Measurements from ENCODE around the gene ELK4.

ELK4 gene

DNA sequence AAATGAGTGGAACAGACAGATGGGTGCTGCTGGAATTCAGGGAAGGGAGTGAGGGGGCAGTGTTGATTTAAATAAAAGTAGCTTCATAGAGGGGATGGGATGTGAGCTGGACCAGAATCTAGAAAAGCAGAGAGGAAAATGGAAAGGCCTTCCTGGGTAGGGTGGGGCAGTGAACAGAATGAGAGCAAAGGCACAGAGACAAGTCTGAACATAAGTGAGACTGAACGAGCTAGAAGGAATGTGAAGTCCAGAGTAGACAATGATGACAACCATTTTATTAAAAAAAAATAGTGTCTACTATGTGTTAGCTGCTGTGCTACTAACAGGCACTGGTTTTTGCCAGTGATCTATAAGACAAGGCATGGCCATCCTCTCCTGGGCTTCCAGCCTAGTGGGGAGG, 36.0 kb downstream of the ELK4 start:
- no peak for DNase-seq (ENCODE audit: low read depth in 2 of 2)

DNA sequence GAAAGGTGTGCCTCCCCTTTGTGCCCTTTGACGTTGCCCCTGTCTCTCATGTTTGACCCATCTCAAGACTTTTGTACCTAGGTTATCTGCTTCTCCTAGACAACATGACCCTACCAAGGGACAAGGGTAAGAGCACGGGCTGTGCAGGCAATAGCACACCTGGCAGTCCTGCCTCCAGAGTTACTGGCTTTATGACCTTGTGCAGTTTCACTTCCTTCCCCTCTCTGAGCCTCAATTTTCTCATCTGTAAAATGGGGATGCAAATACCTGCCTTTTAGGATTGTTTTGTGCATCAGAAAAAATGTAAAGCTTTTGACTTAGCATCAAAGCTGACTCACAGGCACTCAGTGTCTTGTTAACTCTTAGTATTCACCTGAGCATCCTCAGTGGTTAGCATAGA, 36.4 kb downstream of the ELK4 start:
- no peak for DNase-seq (ENCODE audit: low read depth in 2 of 2)

DNA sequence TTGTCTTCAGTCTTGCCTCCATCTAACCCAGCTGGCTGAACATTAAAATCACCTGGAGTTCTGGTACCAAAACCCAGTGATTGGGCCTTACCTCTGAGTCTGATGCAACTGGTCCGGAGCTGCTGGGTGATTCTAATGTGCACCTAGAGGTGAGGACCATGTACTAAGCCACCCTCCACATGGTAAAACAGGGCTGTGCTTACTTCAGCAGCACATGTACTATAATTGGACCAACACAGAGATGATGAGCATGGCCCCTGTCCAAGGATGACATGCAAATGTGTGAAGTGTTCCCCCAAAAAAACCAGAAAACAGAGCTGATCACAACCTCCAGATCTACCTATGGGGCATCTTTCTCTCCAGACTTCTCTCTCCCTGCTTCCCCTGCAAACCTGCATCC, 37.0 kb downstream of the ELK4 start:
- no peak for DNase-seq (ENCODE audit: low read depth in 2 of 2)

DNA sequence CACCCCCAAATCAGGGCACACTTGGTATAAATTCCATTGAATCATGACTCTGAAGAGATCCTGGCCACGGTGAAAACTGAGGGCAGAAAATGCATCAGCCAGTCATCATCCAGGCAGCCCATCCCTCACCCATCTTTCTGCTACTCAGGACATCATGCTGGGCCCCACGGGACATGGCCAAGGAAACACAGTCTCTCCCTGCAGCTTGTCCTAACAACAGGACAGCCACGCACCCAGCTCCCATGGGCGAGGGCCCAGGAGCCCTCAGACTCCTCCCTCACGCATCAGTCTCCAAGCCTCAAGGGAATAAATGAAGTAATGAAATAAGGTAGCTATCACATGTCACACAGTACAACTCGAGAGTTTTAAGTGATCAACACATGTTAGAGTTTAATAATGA, 37.8 kb downstream of the ELK4 start:
- no peak for DNase-seq (ENCODE audit: low read depth in 2 of 2)

DNA sequence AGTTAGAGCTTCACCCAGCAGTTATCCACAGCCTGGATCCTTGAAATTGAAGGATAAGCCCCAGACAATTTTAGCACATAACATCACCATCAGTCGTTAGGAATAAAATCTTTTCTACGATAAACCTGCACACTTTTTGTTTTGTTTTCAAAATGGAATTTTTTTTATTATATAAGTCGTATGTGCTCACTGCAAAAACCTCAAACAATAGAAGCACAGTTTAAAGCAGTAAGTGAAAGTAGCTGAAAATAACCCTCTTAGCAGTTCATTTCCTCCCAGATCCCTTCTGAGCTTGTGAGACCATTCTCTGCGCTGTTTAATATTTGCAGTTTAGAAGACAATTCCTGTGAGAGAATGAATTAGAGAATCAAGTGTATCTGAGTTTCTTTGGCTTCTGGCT, 38.3 kb downstream of the ELK4 start:
- no peak for DNase-seq (ENCODE audit: low read depth in 2 of 2)

DNA sequence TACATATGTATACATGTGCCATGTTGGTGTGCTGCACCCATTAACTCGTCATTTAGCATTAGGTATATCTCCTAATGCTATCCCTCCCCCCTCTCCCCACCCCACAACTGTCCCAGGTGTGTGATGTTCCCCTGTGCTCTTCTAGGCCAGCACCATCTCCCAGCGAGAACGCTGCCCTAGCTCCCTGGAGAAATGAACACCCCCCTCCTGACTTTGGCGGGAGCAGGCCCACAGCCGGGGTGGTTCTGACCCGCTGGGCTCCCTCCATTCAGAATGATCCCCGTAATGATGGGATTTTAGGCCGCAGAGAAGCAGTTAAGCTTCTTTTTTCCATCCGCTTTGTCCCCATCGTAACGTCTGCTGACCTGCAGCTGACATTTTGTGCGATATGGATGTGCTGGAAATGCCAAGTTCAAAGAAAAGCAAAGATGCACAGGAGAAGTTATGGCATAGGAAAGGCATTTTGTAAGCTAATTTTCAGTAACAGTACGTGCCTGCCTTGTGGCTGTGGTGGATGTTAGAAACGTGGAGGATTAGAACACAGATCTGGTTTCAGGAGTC, 39.3 kb downstream of the ELK4 start:
- DNase-seq (ENCODE audit: low read depth in 2 of 2), result no peak

DNA sequence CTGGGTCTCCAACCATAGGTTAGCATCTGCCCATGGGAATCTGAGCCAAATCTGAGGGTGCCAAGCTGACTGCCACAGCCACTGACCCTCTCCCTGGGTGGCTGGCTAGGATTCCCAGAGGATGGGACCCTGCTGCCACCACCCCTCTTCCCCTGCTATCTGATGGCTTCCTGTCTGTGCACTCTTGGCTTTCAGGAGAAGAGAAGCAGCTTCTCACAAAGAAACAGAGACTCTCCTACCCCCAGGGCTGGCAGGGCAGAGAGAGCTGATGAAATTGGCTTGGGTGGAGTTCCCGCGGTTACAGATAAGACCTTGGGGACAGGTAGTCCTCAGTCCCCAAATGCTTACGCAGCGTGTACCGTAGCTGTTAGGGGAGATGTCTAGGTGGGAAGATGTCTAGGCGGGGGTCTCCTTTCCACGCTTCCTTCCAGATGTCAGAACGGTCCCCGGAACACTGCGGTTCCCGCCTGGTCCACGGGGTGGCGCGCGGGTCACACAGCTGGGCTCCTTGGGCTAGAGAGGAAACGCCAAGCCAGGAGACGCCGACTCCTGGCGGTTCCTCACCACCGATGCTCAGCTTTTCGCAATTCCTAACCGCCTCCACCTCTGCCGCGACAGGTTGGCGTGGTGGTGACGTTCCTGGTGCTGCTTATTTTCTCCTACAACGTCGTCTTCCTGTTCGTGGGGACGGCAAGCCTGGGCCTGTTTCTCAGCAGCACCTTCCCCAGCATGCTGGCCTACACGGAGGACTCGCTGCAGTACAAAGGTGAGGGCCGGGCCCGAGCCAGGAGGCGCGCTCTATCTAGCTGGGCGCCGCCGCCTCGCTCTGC, 40.1 kb downstream of the ELK4 start:
- DNase-seq (ENCODE audit: low read depth in 2 of 2), result peak; percentile 40 to 51

DNA sequence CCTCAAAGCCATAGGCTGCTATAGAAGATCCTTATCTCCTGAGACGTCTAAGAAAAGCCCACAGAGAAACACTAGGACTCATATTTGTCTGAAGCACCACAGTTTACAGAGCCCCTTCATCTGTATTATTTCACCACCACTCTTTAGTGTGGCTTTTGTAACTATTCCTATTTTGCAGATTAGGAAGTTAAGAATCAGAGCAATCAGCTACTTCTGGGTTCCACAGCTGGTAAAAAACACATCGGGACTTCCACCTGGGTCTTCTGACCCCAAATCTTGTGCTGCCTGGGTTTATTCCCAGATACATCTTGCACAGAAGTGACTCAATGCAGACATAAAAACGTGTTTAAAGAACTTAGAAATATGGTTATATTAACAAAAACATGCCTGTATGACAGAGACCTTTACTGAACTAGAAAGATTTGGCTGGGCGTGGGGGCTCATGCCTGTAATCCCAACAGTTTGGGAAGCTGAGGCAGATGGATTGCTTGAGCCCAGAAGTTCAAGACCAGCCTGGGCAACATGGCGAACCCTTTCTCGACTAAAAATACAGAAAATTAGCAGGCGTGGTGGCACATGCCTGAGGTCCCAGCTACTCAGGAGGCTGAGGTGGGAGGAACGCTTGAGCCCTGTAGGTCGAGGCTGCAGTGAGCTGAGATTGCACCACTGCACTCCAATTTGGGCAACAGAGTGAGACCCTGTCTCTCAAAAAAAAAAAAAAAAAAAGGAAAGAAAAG, 40.9 kb downstream of the ELK4 start:
- DNase-seq (ENCODE audit: low read depth in 2 of 2), result no peak

DNA sequence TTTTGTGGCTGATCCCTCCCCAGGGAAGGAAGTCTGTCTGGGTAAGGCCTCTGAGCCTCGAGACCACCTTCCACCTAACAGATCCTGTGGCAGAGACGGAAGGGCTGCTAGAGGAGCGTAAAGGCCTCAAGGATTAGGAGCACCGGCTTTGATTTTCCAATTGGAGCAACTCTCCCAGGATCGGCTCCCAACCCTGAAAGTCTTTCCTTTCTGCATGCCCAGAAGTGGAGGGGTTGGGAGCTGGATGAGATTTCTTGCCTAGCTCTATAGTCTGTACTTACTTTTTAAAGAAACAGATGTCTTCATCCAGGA, 41.4 kb downstream of the ELK4 start:
- no peak for DNase-seq (ENCODE audit: low read depth in 2 of 2)

DNA sequence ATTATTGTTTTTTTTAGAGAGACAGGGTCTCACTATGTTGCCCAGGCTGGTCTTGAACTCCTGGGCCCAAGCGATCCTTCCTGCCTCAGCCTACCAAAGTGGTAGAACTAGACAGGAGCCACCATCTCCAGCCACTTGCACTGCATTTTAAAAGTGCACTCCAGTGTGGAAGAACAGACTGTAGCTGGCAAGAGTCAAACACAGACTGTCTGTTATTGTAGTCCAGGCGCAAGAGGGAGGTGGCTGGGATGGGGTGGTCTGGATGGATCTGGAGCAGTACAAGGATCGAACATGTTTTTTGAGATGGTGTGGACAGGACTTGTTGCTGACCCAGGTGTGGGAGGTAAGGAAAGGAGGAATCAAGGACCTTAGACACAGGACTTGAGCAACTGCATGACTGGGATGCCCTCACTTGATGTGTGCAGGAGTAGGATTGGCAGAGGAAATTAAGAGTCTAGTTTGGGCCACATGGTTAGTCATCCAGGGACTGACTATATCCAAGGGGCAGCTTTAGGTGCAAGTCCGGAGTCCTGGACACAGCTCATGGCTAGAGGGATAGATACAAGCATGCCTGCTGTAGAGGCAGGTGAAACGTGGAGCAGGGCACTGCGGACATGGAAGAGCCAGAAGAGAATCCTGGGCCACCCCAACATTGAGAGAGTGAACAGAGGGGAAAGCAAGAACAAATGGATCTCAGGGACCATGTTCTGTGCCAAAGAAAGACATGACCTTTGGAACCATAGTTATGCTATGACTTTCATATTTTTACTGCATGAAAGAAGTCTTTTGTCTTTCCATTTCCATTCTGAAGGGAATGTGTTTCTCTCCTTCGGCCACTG, 42.0 kb downstream of the ELK4 start:
- DNase-seq (ENCODE audit: low read depth in 2 of 2), result no peak

DNA sequence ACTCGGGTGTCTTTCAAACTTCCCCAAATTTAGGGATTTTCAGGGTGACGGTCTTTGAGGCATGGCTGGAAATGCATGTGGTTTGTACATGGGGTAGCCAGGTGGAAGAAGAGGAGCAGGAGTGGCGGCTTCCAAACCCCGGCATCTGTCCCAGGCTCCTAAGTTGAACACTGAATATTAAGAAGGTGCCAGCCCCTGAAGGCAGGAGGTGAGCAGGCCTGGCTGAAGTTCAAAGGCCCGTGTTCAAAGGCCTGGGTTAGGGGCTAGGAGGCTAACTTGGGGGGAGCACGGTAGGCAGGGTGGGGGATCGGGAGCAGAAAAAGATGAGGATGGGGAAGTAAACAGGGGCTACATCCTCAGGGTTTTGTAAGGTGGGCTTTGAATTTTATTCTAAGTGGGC, 42.8 kb downstream of the ELK4 start:
- DNase-seq (ENCODE audit: low read depth in 2 of 2), result no peak

DNA sequence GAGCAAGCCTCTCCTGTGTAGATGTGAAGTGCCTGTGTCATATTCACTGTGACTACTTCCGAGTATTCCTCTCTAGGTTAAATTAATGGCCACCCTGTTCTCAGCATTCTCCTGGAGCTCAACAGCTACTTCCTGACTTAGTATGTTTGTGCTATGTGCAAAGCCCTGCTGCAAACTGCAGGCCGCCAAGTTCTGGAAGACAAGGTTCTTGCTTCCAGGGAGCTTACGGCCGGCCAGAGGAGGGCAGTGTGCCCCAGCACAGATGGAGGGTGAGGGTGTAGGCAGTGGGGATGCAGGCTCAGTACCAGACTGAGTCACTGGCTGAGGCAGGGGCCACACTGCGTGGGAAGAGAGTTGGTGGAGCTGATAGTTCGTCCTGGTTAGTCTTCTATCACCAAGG, 43.2 kb downstream of the ELK4 start:
- DNase-seq (ENCODE audit: low read depth in 2 of 2), result no peak

DNA sequence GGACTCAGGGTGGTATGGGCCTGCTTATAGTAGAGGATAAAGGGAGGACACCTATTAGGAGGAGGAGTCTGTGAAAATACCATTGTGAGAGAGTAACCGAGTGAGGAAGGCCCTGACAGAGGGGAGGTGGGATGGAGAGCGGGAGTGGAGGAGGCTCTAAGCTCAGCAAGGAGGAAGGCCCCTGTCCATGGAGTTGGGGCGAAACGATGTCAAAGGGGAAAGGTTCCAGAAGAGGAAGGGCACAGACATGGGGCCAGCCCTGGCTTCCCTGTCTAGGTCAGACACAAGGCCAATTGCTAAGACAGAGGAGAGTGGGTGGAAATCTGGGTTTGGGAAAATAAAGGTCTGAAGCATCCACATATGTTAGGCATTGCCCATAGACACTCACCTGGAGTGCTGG, 44.2 kb downstream of the ELK4 start:
- DNase-seq (ENCODE audit: low read depth in 2 of 2), result no peak

DNA sequence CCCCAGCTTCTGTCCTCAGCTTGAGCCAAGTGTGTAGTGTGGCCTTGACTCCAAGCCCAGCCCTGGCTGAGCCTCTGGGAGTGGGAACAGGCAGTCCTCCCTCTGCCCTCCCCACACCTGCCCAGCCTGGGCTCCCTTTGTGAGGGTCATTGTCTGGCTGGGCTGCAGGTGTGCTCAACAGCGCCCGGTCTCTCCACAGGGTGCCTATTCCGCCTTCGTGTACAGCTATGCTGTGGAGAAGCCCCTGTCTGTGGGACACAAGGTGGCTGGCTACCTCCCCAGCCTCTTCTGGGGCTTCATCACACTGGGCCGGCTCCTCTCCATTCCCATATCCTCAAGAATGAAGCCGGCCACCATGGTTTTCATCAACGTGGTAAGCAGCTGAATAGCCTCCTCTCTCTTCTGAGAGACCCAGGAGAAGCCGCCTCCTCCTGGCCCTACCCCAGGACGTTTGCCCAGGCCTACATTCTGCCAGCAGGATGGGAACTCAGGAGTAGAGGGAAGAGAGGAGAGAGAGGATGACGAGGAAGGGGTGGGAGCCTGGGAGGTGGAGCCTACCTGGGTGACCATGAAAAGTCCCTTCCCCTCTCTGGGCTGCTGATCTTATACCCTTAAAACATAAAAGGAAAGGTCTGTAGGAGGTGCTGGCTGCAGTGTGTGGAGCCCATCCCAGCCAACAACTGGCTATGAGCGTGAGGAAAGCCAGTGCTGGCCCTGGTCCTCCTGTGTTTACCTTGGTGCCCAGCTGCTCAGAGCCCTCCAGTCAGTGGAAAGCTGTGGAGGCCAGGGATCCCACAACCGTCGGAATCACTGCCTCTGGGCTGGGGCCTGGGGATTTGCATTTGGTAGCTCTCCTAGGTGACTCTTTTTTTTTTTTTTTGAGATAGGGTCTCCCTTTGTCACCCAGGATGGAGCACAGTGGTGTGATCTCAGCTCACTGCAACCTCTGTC, 45.7 kb downstream of the ELK4 start:
- no peak for DNase-seq (ENCODE audit: low read depth in 2 of 2)

DNA sequence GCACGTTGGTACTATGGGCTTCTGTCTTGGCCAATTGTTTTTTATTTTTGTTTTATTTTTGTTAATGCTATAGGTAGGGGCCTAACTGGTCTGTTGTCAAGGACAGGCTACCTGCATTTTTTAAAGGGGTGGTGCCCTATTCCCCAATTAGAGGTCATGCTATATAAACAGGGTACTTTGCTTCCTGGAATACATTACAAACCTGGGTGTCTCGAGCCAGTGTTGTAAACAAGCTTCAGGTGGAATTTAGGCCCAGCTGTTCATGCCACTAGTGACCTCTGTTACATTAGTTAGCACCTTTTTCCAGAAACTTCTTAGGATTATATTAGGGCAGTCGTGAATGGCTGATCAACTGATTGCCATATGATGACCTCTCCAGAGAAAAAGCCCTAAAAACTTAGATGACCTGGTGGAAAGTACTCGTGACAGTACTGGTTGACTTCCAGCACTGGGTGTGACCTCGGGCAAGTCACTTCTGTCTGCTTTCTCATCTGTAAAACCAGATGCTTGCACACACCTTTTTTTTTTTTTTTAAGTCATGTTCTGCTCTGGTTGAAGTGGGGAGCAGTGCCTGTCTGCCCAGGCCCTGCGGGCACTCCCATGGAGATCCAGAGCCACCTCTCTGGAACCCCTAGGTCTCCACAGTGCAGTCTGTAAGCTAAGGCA, 46.5 kb downstream of the ELK4 start:
- no peak for DNase-seq (ENCODE audit: low read depth in 2 of 2)

DNA sequence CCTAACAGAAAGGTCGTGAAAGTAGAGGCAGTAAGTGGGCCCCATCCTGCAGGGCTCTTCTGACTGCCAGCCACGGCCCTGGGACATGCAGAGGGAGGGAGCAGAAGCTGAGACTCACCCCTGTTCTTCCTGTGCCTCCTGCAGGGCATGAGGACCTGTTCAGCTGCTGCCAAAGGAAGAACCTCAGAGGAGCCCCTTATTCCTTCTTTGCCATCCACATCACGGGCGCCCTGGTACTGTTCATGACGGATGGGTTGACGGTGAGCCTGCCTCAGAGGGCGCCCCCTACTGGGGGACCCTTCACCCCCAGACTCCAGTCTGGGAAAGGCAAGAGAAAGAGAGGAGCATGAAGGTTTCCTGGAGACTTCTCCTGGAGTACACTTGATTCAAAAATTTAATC, 47.1 kb downstream of the ELK4 start:
- no peak for DNase-seq (ENCODE audit: low read depth in 2 of 2)

DNA sequence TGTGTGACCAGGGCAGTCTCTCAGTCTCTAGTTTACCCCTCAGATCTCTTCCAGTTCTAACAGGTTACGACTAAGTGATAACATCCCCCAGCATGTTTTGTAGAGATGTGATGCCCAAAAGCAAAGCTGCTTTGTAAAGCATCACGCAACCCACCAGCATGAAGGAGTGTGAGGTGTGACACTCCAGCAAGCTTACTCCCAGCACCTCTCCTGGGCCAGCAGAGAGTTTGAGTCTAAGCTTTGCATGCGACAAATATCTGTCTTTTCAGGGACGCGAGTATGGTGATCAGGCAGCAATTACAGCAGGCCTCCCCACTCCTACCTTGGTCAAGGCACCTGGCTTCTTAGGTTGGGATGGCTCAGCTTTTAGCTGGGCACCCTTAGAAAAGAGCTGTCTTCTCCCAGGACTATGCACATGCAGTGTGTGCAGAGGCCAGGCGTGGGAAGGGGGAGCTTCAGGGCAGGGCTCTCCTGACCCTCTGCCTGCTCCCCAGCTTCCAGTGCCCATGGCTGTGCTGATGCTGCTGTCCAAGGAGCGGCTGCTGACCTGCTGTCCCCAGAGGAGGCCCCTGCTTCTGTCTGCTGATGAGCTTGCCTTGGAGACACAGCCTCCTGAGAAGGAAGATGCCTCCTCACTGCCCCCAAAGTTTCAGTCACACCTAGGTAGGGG, 48.2 kb downstream of the ELK4 start:
- no peak for DNase-seq (ENCODE audit: low read depth in 2 of 2)

DNA sequence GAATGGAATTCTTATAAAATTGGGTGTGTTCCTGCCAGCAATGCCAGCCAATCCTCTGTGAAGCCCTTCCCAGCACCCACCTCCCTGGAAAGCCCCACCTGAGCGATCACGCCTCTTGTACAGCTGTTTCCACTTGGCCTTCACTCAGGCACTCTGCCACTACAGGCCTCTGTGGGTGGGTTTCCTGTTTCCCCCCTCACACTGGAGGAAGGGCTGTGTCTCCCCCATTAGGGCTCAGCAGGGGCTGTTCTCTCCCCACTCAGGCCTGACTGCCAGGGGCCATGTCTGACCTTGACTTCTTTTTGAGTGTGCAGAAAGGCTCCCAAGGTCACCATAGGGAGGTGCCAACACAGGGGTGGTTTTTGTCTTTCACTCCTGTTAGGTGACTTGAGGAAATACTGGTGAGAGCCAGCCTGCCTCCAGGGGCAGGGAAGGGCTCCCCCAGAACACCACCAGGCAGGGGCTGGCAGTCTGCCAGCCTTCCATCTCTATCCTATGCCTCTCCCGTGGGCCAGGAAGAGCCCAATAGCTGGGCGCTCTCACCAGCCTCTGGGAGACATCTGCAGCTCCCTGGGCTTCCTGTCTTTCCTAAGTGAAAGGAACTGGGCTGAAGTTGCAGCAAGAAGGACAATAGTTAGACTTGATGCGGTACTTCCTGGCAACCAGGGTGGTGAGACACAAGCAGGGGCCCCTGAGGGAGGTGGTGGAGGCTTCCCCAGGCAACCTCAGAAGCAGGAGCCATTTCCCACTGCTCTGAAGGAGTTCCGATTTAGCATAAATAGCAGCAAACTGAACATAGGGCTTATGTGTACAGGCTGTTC, 49.1 kb downstream of the ELK4 start:
- DNase-seq (ENCODE audit: low read depth in 2 of 2), result no peak

DNA sequence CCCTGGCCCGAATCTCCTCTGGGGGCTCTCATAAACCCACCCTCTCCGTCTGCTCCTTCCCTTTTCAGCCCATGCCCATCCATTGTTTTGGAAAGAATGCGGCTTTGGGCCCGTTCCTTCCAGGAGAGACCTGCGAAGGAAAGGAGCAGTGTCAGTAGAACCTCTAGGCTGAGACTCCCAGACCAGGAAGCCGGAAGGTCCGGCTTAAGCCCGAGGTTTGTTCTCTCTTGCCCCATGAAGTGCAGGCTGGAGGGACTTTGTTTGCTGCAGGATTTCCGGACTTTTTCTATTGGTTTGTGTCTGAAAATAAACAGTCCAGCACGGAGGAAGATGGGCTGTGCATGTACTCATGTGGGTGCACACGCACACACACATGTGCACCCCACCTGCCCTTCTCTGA, 49.8 kb downstream of the ELK4 start:
- no peak for DNase-seq (ENCODE audit: low read depth in 2 of 2)

All from fibroblast of skin of left quadriceps (primary cell).